GM18873 (cell line): ENCODE data around the gene PHF11.

Experiments
- ATAC-seq: cut with Tn5 transposase; IDR thresholded peaks from one replicate; pipeline ENCODE4 v1.9.1; 2021; ENCODE audit warnings: mild to moderate bottlenecking, moderate library complexity, moderate number of reproducible peaks; ENCODE audit not compliant: unreplicated experiment, low FRiP score

Gene PHF11

GRCh38 chr13:49495783-49496762 lies at the start of gene PHF11:
PHF11 (plus strand) TSS chr13:49495953; CDS start chr13:49496002, 49 bp downstream.
- peak; percentile 80 for ATAC-seq

GRCh38 chr13:49446473-49446872 lies 49.3 kb upstream of the PHF11 start:
- ATAC-seq: no peak

GRCh38 chr13:49448753-49449152 lies 47.0 kb upstream of the PHF11 start:
- ATAC-seq: no peak

GRCh38 chr13:49450105-49450819 lies 45.5 kb upstream of the PHF11 start:
- no peak for ATAC-seq

GRCh38 chr13:49452725-49453457 lies 42.9 kb upstream of the PHF11 start:
- no peak for ATAC-seq

- ATAC-seq: no peak
Observed at GRCh38 chr13:49453465-49453864, 42.3 kb upstream of the PHF11 start.

- ATAC-seq: peak; percentile 81
Observed at GRCh38 chr13:49454388-49455006, 41.3 kb upstream of the PHF11 start.

GRCh38 chr13:49455007-49455398 lies 40.8 kb upstream of the PHF11 start:
- peak; percentile 22 for ATAC-seq

- no peak for ATAC-seq
Observed at GRCh38 chr13:49456156-49456555, 39.6 kb upstream of the PHF11 start.

- no peak for ATAC-seq
Observed at GRCh38 chr13:49457221-49457620, 38.5 kb upstream of the PHF11 start.

GRCh38 chr13:49459580-49459979 lies 36.2 kb upstream of the PHF11 start:
- no peak for ATAC-seq

GRCh38 chr13:49464085-49464484 lies 31.7 kb upstream of the PHF11 start:
- ATAC-seq: no peak

- no peak for ATAC-seq
Observed at GRCh38 chr13:49464621-49465325, 31.0 kb upstream of the PHF11 start.

GRCh38 chr13:49466292-49466838 lies 29.4 kb upstream of the PHF11 start:
- no peak for ATAC-seq

- no peak for ATAC-seq
Observed at GRCh38 chr13:49472186-49472585, 23.6 kb upstream of the PHF11 start.

- ATAC-seq: no peak
Observed at GRCh38 chr13:49476529-49476928, 19.2 kb upstream of the PHF11 start.

- ATAC-seq: no peak
Observed at GRCh38 chr13:49481788-49482187, 14.0 kb upstream of the PHF11 start.

GRCh38 chr13:49488563-49488962 lies 7.2 kb upstream of the PHF11 start:
- no peak for ATAC-seq

- no peak for ATAC-seq
Observed at GRCh38 chr13:49494645-49495044, 1.1 kb upstream of the PHF11 start.
